H1 (cell line): Measurements from ENCODE around the gene ZYG11B.

Experiments used
- CTCF ChIP-seq, 3 experiments: IDR thresholded peaks; 1 replicate in 2 of 3; 2 replicates in 1 of 3; pipeline versions ENCODE4 v1.5.1 to v1.6.1; 2011; ENCODE audit warnings: low read length in 3 of 3, mild to moderate bottlenecking in 3 of 3, inconsistent platforms in 2 of 3, low read depth in 1 of 3, moderate library complexity in 1 of 3; ENCODE audit not compliant: insufficient read depth in 1 of 3; ENCODE audit errors: control extremely low read depth in 1 of 3
- RNF2 ChIP-seq: fragments of 200-900, 300-1000 bp; sonication (generic); IDR thresholded peaks from 2 replicates; pipeline ENCODE4 v1.7.1; 2016; ENCODE audit warnings: borderline replicate concordance, low read depth, mild to moderate bottlenecking, antibody characterized with exemption, low read length; ENCODE audit not compliant: poor library complexity, severe bottlenecking; ENCODE audit errors: missing control alignments
- TAF1 ChIP-seq: IDR thresholded peaks from 2 replicates; pipeline ENCODE4 v1.6.1; 2011; ENCODE audit warnings: mild to moderate bottlenecking, low read depth, low read length
- TCF12 ChIP-seq: IDR thresholded peaks from 2 replicates; pipeline ENCODE4 v1.6.1; 2011; ENCODE audit warnings: low read depth, mild to moderate bottlenecking, low read length
- USF2 ChIP-seq: IDR thresholded peaks from 2 replicates; pipeline ENCODE4 v1.6.1; 2011; ENCODE audit warnings: low read length, improper control_type of control experiment

DNA sequence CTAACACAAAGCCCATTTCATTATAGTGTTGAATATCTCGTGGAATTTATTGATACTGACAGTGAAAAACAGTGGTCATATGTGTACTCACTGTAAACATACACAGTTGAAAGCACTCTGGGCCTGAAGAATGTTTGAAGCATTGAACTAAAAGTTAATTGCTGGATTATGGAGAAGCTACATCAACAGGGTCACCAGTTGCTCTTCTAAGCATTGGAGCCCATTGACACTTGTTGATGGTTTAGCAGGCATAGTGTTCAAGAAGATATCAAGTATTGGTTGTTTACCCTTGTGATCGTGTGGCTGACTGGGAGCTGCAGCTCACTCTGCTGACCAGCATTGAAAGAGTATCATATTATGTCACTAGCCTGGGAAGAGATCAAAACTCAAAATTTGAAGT lies 126.6 kb downstream of the ZYG11B start:
- TF ChIP-seq RNF2 = no peak
- no peak for TF ChIP-seq CTCF (IDR thresholded peaks at IDR 0.05; ENCODE audit: control extremely low read depth in 1 of 3, insufficient read depth in 1 of 3, low read depth in 1 of 3, low read length in 3 of 3)
- TF ChIP-seq USF2 = no peak
- TF ChIP-seq TAF1 = no peak
- TF ChIP-seq TCF12 = no peak
